Naive B cell (primary cell): ENCODE measurements around the gene VSTM2L. TPM values are rescaled to one million over a fixed set of nuclear protein-coding genes. Genes with fewer than 3 reads are reported as not detected.
"Not testable (repeated sequence)": the region's sequence is repeated elsewhere in the genome, so short reads cannot be mapped to it uniquely, and the experiment has no call there.

ENCODE experiments used
- ATAC-seq, 2 donors: fragments of 150-1000 bp; cut with Tn5 transposase; 2 replicates each; pipeline ENCODE4 v1.10.0; 2021; ENCODE audit warnings: low read depth in 2 of 2, mild to moderate bottlenecking in 2 of 2, moderate library complexity in 2 of 2
- DNase-seq: peaks from one replicate; pipeline ENCODE4 v3.0.0; 2022
- H3K27ac Mint-ChIP-seq, 6 donors: one replicate each; pipeline ENCODE4 v1.8.0; 2020 to 2022; ENCODE audit warnings: mild to moderate bottlenecking in 6 of 6, mixed read lengths in 6 of 6, moderate library complexity in 5 of 6, inconsistent platforms in 2 of 6
- H3K27me3 Mint-ChIP-seq, 3 donors: one replicate each; pipeline ENCODE4 v1.8.0; 2021 to 2022; ENCODE audit warnings: mixed read lengths in 3 of 3, mild to moderate bottlenecking in 1 of 3
- H3K36me3 Mint-ChIP-seq, 2 donors: one replicate each; pipeline ENCODE4 v1.8.0; 2020 to 2022; ENCODE audit warnings: mixed read lengths in 2 of 2, inconsistent platforms in 1 of 2, mild to moderate bottlenecking in 1 of 2
- H3K4me1 Mint-ChIP-seq, 3 donors: one replicate each; pipeline ENCODE4 v1.8.0; 2020 to 2022; ENCODE audit warnings: mixed read lengths in 3 of 3, inconsistent platforms in 1 of 3, mild to moderate bottlenecking in 1 of 3, moderate library complexity in 1 of 3
- H3K4me3 Mint-ChIP-seq, 8 donors: one replicate each; pipeline ENCODE4 v1.8.0; 2020 to 2022; ENCODE audit warnings: mild to moderate bottlenecking in 8 of 8, mixed read lengths in 8 of 8, moderate library complexity in 8 of 8, inconsistent platforms in 2 of 8
- H3K9me3 Mint-ChIP-seq, 7 donors: one replicate each; pipeline ENCODE4 v1.8.0; 2020 to 2022; ENCODE audit warnings: mixed read lengths in 7 of 7, mild to moderate bottlenecking in 5 of 7, inconsistent platforms in 2 of 7, moderate library complexity in 1 of 7
- polyA plus RNA-seq, 6 donors: library from polyadenylated mRNA; unstranded; fragments of 300-500 nt; fragmentation: Illumina TruSeq; gene quantifications; one replicate each; pipeline ENCODE4 v1.2.3, GENCODE V29; 2021; ENCODE audit warnings: low read depth in 6 of 6

Gene VSTM2L
- polyA plus RNA-seq, 6 donors from 2014 or later, result not detected

DNA sequence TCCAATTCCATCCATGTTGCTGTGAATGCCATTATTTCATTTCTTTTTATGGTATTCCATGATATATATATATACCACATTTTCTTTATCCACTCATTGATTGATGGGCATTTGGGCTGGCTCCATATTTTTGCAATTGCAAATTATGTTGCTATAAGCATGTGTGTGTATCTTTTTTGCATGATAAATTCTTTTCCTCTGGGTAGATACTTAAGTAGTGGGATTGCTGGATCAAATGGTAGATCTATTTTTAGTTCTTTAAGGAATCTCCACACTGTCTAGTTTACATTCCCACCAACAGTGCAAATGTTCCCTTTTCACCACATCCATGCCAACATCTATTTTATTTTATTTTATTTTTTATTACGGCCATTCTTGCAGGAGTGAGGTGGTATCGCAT, 60.6 kb downstream of the VSTM2L start:
- peaks cover 6 to 47% (median 42%) of the 10 kb centered on the region in 7 donors for H3K9me3 Mint-ChIP-seq
- H3K4me3 Mint-ChIP-seq, H3K27ac Mint-ChIP-seq, H3K4me1 Mint-ChIP-seq, ATAC-seq, DNase-seq: not testable (repeated sequence)
- peaks cover 6 to 11% of the 10 kb centered on the region in 2 donors for H3K36me3 Mint-ChIP-seq
- H3K27me3 Mint-ChIP-seq, result peaks cover 3 to 49% (median 4%) of the 10 kb centered on the region in 3 donors

DNA sequence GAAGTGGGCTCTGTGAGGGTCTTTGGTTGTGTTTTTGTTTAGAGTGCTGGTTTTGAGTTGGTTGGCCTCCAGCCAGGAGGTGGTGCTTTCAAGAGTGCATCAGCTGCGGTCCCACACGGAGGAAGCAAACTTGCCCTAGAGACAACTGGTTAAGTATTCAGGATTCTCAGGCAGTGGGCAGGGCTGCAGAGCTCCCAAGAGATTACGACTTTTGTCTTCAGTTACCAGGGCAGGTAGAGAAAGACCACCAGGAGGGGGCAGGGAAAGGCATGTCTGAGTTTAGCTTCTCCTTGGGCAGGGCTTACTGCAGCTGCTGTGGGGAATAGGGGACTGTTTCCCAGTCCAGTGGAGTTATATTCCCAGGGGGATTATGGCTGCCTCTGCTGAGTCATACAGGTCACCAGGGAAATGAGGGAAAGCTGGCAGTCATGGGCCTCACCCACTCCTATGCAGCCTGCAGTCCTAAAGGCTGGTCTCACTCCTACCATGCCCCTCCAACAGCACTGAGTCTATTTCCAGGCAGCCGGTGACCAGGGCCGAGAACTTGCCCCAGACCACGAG, 66.0 kb downstream of the VSTM2L start:
- peaks cover 20 to 30% of the 10 kb centered on the region in 2 donors for H3K36me3 Mint-ChIP-seq
- H3K27me3 Mint-ChIP-seq, result peaks cover 0 to 42% (median 9%) of the 10 kb centered on the region in 3 donors
- DNase-seq (no peak), ATAC-seq (no peak)
- H3K9me3 Mint-ChIP-seq, result peaks cover 11 to 32% (median 30%) of the 10 kb centered on the region in 7 donors
- H3K4me1 Mint-ChIP-seq, result peaks cover 0 to 2% (median 0%) of the 10 kb centered on the region in 3 donors
- H3K27ac Mint-ChIP-seq, result no peak overlapping the region
- no peak overlapping the region for H3K4me3 Mint-ChIP-seq

DNA sequence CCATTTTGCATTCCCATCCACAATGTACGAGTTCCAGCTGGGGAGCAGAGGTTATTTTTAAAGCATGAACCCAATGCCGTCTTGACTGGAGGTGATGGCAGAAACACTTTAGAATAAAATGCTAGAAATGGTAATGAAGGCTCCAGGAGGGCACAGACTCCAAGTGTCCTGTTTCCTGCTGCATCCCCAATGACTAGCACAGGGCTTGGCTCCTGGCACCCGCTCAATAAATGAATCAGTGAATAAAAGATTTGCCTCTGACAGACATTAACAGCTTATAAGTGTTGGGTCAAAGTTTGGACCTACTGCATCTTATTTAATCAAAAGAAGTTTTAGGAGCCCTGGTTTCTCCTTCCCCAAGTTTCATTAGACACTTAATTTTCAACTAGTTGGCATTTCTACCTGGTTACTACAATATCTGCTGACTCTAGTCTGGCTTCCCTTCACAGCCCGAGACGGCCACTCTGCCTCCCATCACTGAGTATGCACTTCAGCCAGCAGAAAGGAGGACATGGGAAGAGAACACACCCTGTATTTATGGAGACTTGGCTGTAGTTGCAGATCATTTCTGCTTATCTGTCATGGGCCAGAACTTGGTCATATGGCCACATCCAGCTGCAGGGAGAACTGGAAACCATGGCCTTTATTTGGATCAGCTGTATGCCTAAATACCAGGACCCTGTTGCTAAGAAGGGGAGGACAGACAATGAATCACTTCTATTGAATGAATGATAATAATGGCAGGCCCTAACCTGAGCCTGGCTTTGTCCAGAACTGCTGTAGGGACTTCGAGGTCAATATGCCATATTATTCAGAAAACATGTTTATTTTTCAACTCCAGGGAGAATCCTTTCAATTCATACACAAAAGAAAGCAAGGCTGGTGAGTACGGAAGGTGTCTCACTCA, 67.3 kb downstream of the VSTM2L start:
- peaks cover 8 to 30% (median 27%) of the 10 kb centered on the region in 7 donors for H3K9me3 Mint-ChIP-seq
- no peak overlapping the region for H3K27ac Mint-ChIP-seq
- peaks cover 0 to 2% (median under 1%) of the 10 kb centered on the region in 3 donors for H3K4me1 Mint-ChIP-seq
- peaks cover 20 to 30% of the 10 kb centered on the region in 2 donors for H3K36me3 Mint-ChIP-seq
- no peak for ATAC-seq
- no peak for DNase-seq
- peaks cover 0 to 35% (median 9%) of the 10 kb centered on the region in 3 donors for H3K27me3 Mint-ChIP-seq
- no peak overlapping the region for H3K4me3 Mint-ChIP-seq

DNA sequence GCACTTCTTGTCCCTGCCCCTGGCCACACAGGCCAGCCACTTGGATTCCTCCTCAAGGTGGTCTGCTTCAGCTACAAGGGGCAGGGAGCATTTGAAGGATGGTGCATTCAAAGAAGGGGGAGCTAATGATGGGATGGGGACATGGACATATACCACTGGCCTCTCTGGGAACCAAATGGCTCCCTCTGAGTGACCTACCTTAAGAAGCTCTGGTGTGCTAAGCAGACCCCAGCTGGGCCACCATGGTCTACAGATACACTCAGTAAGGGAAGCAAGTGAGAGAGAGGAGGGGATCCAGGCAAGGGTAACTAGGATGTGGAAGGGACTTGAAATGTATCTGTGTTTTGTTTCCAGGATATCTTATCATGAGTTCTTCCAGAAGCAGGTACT, 67.9 kb downstream of the VSTM2L start:
- Mint-ChIP-seq H3K27ac (no peak overlapping the region), H3K27me3 (peaks cover 0 to 34% (median 9%) of the 10 kb centered on the region in 3 donors), H3K4me3 (no peak overlapping the region), H3K9me3 (peaks cover 8 to 30% (median 26%) of the 10 kb centered on the region in 7 donors), H3K36me3 (peaks cover 20 to 30% of the 10 kb centered on the region in 2 donors), H3K4me1 (peaks cover 0 to 2% (median 2%) of the 10 kb centered on the region in 3 donors)
- no peak for DNase-seq
- no peak for ATAC-seq

DNA sequence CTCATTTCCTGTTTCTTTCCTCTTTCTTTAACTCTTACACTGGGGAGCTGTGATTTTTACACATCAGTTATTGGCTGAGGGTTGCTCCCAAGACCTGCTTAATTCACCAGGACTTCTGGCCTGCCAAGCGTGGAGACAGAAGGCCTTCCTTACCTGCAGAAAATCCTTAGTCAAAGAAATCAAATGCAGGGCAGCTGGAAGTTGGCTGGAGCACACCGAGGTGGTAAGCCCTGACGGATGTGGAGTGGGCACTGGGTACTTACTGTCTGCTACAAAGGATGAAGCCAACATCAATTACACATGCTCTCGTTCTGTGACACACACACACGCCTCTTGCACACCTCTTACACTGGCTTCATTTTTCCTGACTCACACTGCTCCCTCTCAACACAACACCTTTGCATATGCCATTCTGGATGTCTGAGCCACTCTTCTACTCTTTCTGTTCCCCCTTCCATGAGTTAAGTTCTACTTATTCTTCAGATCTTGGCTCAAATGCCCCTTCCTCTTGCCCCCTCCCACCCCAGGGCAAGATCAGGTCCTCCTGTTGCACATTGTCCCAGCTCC, 68.7 kb downstream of the VSTM2L start:
- Mint-ChIP-seq H3K27me3 (peaks cover 0 to 28% (median 9%) of the 10 kb centered on the region in 3 donors), H3K27ac (no peak overlapping the region)
- no peak for DNase-seq

DNA sequence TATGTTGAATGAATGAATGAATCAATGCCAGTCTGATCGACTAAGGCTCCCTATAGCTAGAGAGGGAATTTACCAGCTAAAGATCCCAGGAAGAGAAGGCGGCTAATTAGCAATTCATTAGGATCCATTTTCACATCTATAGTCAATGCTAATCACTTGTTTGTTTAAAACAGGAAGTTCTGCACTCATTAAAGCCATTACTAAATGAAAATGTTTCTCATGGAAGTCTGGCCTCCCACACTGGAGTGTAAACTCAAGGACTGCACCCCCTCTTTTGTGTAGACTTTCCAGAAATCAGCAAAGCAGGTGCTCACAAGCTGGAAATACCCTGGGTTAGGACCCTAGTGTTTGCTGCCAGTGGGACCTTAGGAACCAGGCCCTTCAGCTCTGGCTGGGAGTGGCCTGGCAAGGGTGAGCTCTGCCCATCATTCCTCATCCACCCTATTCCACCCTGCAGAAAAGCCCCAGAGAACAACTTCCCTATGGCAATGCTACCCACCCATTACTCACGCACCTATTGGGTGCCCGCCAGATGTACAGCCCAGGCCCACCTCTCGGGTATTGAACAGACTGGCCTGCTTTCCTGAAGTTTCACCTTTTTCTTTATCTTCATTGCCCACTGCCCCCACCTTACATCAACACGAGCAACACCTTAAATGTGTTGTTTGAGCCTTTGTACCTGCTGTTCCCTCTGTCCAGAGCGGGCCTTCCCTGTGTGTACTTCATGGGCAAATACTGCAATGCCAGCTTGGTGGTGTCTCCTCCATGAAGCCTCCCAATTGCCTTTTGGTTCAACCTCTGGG, 69.5 kb downstream of the VSTM2L start:
- Mint-ChIP-seq H3K4me3 (peak overlapping the region in 1 of 8 donors; percentile 7), H3K27me3 (peaks cover 0 to 20% (median 9%) of the 10 kb centered on the region in 3 donors), H3K9me3 (peaks cover 6 to 16% (median 15%) of the 10 kb centered on the region in 7 donors), H3K36me3 (peaks cover 20 to 30% of the 10 kb centered on the region in 2 donors), H3K4me1 (peaks cover 8 to 12% (median 10%) of the 10 kb centered on the region in 3 donors), H3K27ac (no peak overlapping the region)
- DNase-seq, result no peak
- ATAC-seq, result no peak

More for the DNA sequence above, 68.7 kb downstream of the VSTM2L start:
- no peak for ATAC-seq
- Mint-ChIP-seq H3K9me3 (peaks cover 6 to 23% (median 20%) of the 10 kb centered on the region in 7 donors), H3K4me1 (peaks cover 3 to 6% (median 5%) of the 10 kb centered on the region in 3 donors), H3K4me3 (peak overlapping the region in 1 of 8 donors; percentile 21), H3K36me3 (peaks cover 20 to 30% of the 10 kb centered on the region in 2 donors)

DNA sequence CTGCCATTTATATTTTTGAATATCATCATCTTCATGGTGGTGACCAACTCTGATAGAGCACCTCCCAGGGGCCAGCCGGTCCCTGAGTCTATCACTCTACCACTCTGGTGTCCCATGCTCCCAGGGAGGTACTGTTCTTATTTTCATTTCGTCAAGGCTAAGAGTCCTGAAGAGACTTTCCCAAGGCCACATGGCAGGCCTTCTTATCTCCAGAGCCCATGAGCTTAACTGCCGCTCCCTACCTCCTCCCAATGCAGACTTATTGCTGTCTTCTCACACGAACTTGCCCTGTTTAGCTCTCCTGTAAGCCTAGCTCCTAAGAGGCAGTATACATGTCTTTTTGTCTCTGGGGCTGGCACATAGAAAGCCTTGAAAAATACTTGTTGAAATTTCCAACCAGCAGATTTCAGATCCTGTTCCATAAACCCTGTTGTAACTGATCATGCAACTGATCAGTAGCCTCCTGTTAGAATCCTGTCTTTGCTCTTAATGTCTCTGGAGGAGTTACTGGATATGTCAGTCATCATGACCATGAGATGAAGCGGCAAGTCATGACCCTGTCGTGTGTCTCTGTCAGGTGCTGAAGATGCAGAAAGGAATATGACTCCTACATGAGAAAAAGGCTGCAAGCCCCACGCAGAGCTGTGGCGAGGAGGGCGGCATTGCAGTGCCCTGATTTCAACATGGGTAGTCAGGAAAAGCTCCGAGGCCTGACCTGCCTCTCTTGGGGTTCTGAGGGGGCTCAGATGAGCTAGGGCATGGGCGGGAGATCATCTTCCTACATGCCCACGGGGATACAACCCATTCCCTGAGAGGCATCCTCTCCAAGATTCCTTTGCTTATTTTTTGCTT, 70.4 kb downstream of the VSTM2L start:
- DNase-seq (no peak), ATAC-seq (no peak)
- H3K4me3 Mint-ChIP-seq, result peak overlapping the region in 1 of 8 donors; percentile 7
- peaks cover 16 to 26% of the 10 kb centered on the region in 2 donors for H3K36me3 Mint-ChIP-seq
- H3K4me1 Mint-ChIP-seq, result peaks cover 15 to 18% (median 16%) of the 10 kb centered on the region in 3 donors
- H3K27ac Mint-ChIP-seq, result no peak overlapping the region
- H3K27me3 Mint-ChIP-seq, result peaks cover 0 to 13% (median 7%) of the 10 kb centered on the region in 3 donors
- peaks cover 2 to 12% (median 7%) of the 10 kb centered on the region in 7 donors for H3K9me3 Mint-ChIP-seq

DNA sequence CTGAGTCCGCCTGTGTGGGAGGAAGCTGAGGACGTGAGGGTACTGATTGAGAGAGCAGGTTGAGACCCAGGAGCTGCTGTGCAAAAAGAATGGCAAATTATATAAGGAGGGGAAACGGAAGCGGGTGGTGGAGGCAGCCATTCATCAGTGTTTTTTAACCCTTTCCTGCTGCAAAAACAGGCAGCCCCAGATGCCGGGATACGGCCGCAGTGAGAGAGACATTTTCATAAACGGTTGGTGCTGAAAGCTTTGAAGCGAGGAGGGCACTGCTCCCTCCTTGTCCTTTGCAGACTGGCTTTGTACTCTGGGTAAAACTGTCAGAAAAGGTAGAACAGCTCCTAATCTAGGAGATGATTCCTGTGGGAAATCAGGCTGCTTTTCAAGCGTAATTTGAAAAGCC, 74.0 kb downstream of the VSTM2L start:
- no peak for DNase-seq
- H3K4me1 Mint-ChIP-seq, result peaks cover 15 to 18% (median 16%) of the 10 kb centered on the region in 3 donors
- H3K36me3 Mint-ChIP-seq, result peaks cover 11 to 13% of the 10 kb centered on the region in 2 donors
- H3K27me3 Mint-ChIP-seq, result no peaks in the 10 kb centered on the region
- ATAC-seq, result no peak
- peaks cover 0 to 5% (median 0%) of the 10 kb centered on the region in 7 donors for H3K9me3 Mint-ChIP-seq
- peak overlapping the region in 2 of 8 donors; percentile 15 to 66 for H3K4me3 Mint-ChIP-seq
- H3K27ac Mint-ChIP-seq, result peak overlapping the region in 3 of 6 donors; percentile 24 to 53 (median 38)

DNA sequence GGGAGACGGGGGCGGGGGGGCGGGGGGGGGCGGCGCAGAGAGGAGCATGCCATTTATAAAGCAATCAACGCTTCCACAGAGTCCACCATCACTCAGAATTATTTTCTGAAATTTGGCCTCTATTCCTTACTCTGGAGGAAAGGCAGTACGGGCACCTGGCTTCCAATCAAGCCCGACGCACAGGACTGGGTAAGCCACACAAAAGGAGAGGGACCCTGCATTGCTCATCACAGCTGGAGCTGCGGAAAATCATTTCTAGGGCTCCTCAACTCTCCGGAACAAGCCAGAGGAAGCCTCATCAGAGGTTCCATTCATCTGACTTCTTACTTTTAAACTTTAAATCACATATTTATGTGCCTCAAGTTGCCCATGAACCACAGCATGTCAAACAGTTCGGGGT, 74.4 kb downstream of the VSTM2L start:
- Mint-ChIP-seq H3K4me1 (peaks cover 15 to 18% (median 16%) of the 10 kb centered on the region in 3 donors), H3K36me3 (peaks cover 13 to 16% of the 10 kb centered on the region in 2 donors), H3K27me3 (no peaks in the 10 kb centered on the region), H3K4me3 (no peak overlapping the region), H3K9me3 (peaks cover 0 to 5% (median 0%) of the 10 kb centered on the region in 7 donors), H3K27ac (peak overlapping the region in 1 of 6 donors; percentile 54)
- DNase-seq (no peak), ATAC-seq (no peak)

DNA sequence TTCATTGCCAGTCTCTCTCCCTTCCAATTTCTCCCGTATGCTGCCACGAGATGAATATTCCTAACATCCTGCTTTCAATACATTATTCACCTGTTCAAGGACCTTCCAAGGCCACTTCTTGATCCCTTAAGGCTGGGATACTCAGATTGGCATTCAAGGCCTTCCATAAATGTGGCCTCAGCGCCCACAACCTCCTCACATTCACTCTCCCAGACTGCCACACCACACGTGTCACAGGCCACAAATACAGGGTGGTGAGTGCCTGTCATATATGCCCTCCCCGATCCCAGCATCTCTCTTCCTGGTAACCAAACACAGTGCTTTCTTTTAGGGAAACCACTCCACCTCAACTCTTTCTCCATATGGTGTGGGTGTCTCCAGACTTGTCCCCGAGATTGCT, 74.9 kb downstream of the VSTM2L start:
- no peak for ATAC-seq

DNA sequence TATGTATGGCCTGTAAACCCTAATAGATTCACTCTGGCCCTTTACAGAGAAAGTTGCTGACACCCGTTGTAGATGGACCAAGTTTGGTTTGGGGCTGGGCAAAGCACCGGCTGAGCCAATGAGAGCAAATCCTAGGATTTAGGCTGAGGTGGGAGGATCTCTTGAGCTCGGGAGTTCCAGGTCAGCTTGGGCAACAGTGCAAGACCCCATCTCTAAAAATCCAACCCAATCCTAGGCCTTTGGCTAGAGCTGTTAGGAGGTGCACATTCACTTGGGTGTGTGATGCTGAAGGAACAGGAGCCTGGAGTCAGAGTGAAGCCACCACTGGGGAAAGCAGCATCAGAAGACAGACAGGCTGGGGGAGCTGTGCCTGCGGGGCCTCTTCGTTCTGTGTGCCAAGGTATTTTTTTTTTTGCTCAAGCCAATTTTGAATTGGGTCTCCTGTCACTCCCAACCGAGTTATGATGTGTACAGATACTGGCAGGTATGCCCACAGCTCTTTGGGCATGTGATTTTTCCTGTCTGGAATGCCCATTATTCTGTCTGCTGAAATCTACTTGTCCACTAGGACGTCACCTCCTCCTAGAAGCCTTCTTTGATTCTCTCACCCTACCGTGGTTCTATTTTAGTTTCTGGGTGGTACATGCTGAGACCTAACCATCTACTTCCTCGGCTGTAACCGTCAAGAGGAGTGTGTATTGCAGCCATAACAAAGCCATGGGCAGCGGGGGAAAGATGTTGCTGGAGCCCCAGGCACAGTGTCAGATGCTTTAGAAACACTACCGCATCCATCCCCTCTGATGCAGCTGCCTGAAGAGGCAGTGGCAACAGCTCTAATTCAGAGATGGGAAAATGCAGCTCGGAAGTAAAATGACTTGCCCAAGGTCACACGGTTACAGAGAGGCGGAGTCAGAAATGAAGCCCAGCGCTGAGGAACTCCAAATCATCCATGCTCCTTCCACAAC, 76.4 kb downstream of the VSTM2L start:
- peaks cover 9 to 21% of the 10 kb centered on the region in 2 donors for H3K36me3 Mint-ChIP-seq
- no peak for DNase-seq
- H3K9me3 Mint-ChIP-seq, result no peaks in the 10 kb centered on the region
- H3K27me3 Mint-ChIP-seq, result no peaks in the 10 kb centered on the region
- no peak overlapping the region for H3K4me3 Mint-ChIP-seq
- peaks cover 14 to 18% (median 15%) of the 10 kb centered on the region in 3 donors for H3K4me1 Mint-ChIP-seq
- ATAC-seq, result no peak
- peak overlapping the region in 1 of 6 donors; percentile 5 for H3K27ac Mint-ChIP-seq

More for the DNA sequence above, 74.9 kb downstream of the VSTM2L start:
- no peak for DNase-seq
- no peaks in the 10 kb centered on the region for H3K27me3 Mint-ChIP-seq
- peaks cover 14 to 18% (median 15%) of the 10 kb centered on the region in 3 donors for H3K4me1 Mint-ChIP-seq
- H3K27ac Mint-ChIP-seq, result peak overlapping the region in 1 of 6 donors; percentile 54
- peaks cover 0 to 5% (median 0%) of the 10 kb centered on the region in 7 donors for H3K9me3 Mint-ChIP-seq
- H3K4me3 Mint-ChIP-seq, result peak overlapping the region in 2 of 8 donors; percentile 1 to 2
- peaks cover 16 to 18% of the 10 kb centered on the region in 2 donors for H3K36me3 Mint-ChIP-seq
